ENCODE data around the gene TREML1.
"Not testable (repeated sequence)": the region's sequence is repeated elsewhere in the genome, so short reads cannot be mapped to it uniquely, and the experiment has no call there.

Gene TREML1

GRCh38 chr6:41122373-41122772 is 31.8 kb downstream of the TREML1 start:
- no peak overlapping the region for H3K27ac ChIP-seq
- TF ChIP-seq CTCF (conservative IDR thresholded peaks at IDR 0.05) (no peak), ZFX (IDR thresholded peaks at IDR 0.05) (no peak)

GRCh38 chr6:41120058-41120457 is 34.1 kb downstream of the TREML1 start:
- TF ChIP-seq CTCF (conservative IDR thresholded peaks at IDR 0.05) (no peak), ZFX (IDR thresholded peaks at IDR 0.05) (no peak)
- H3K27ac ChIP-seq = no peak overlapping the region

- no peak for TF ChIP-seq CTCF (conservative IDR thresholded peaks at IDR 0.05)
- TF ChIP-seq ZFX (IDR thresholded peaks at IDR 0.05) = no peak
- no peak overlapping the region for H3K27ac ChIP-seq
Observed at GRCh38 chr6:41119508-41119907, 34.6 kb downstream of the TREML1 start.

- H3K27ac ChIP-seq = not testable (repeated sequence)
Observed at GRCh38 chr6:41115027-41115426, 39.1 kb downstream of the TREML1 start.

- TF ChIP-seq ZFX (IDR thresholded peaks at IDR 0.05) (no peak), CTCF (conservative IDR thresholded peaks at IDR 0.05) (no peak)
- H3K27ac ChIP-seq = no peak overlapping the region
Observed at GRCh38 chr6:41111017-41111416, 43.1 kb downstream of the TREML1 start.

GRCh38 chr6:41103847-41104246 is 50.3 kb downstream of the TREML1 start:
- TF ChIP-seq ZFX (IDR thresholded peaks at IDR 0.05) = no peak
- no peak for TF ChIP-seq CTCF (conservative IDR thresholded peaks at IDR 0.05)
- no peak overlapping the region for H3K27ac ChIP-seq

GRCh38 chr6:41100871-41101287 is 53.3 kb downstream of the TREML1 start:
- TF ChIP-seq CTCF (conservative IDR thresholded peaks at IDR 0.05) (no peak), ZFX (IDR thresholded peaks at IDR 0.05) (no peak)
- no peak overlapping the region for H3K27ac ChIP-seq
